CD1c-positive myeloid dendritic cell (primary cell): ENCODE measurements around the gene TRABD2A.

Experiments used
- DNase-seq: peaks from one replicate; pipeline ENCODE4 v3.0.0-alpha.2; 2016; ENCODE audit errors: extremely low spot score

The TRABD2A gene

GRCh38 chr2:84817239-84817655 is 63.6 kb downstream of the TRABD2A start:
- no peak for DNase-seq

GRCh38 chr2:84816426-84817026 is 64.4 kb downstream of the TRABD2A start:
- no peak for DNase-seq

- no peak for DNase-seq
Measured at GRCh38 chr2:84815146-84815545, 65.7 kb downstream of the TRABD2A start.

GRCh38 chr2:84811839-84812431 is 68.9 kb downstream of the TRABD2A start:
- no peak for DNase-seq

- DNase-seq, result no peak
Measured at GRCh38 chr2:84808279-84808678, 72.6 kb downstream of the TRABD2A start.

GRCh38 chr2:84807063-84807485 is 73.8 kb downstream of the TRABD2A start:
- no peak for DNase-seq

- no peak for DNase-seq
Measured at GRCh38 chr2:84805250-84805958, 75.5 kb downstream of the TRABD2A start.

GRCh38 chr2:84801811-84802210 is 79.1 kb downstream of the TRABD2A start:
- DNase-seq, result no peak

GRCh38 chr2:84800194-84800805 is 80.6 kb downstream of the TRABD2A start:
- DNase-seq, result no peak

GRCh38 chr2:84799772-84800171 is 81.1 kb downstream of the TRABD2A start:
- no peak for DNase-seq

- DNase-seq, result no peak
Measured at GRCh38 chr2:84797271-84797670, 83.6 kb downstream of the TRABD2A start.

- DNase-seq, result no peak
Measured at GRCh38 chr2:84796798-84797197, 84.1 kb downstream of the TRABD2A start.

- DNase-seq, result no peak
Measured at GRCh38 chr2:84793641-84794040, 87.2 kb downstream of the TRABD2A start.

- no peak for DNase-seq
Measured at GRCh38 chr2:84792856-84793522, 87.9 kb downstream of the TRABD2A start.

- DNase-seq, result no peak
Measured at GRCh38 chr2:84788498-84788897, 92.4 kb downstream of the TRABD2A start.

GRCh38 chr2:84788027-84788426 is 92.9 kb downstream of the TRABD2A start:
- DNase-seq, result no peak

- no peak for DNase-seq
Measured at GRCh38 chr2:84786601-84787000, 94.3 kb downstream of the TRABD2A start.

GRCh38 chr2:84785950-84786349 is 94.9 kb downstream of the TRABD2A start:
- DNase-seq, result no peak

- DNase-seq, result peak; percentile 12
Measured at GRCh38 chr2:84782717-84783442, 98.0 kb downstream of the TRABD2A start.

- peak; percentile 37 for DNase-seq
Measured at GRCh38 chr2:84781942-84782716, 98.8 kb downstream of the TRABD2A start.

GRCh38 chr2:84779781-84780180 is 101.1 kb downstream of the TRABD2A start:
- DNase-seq, result no peak
